ENCODE data around the gene TOM1L2. TPM values are rescaled to one million over a fixed set of nuclear protein-coding genes. Genes with fewer than 3 reads are reported as not detected.

TOM1L2 gene
- total RNA-seq, 1 donor from 2014 or later: 88.6 TPM

GRCh38 chr17:17819561-17819995, 152.6 kb downstream of the TOM1L2 start:
- H3K36me3 ChIP-seq: peaks cover 0 to 42% of the 10 kb centered on the region in 2 donors
- no peak for TF ChIP-seq CTCF (IDR thresholded peaks at IDR 0.05)
- peak in 1 of 2 donors; percentile 22 for TF ChIP-seq POLR2AphosphoS5 (IDR thresholded peaks at IDR 0.05; ENCODE audit: insufficient read depth in 1 of 2, low read depth in 1 of 2)

GRCh38 chr17:17819111-17819510, 153.1 kb downstream of the TOM1L2 start:
- H3K27ac ChIP-seq: peak overlapping the region; percentile 91
- H3K27me3 ChIP-seq: no peaks in the 10 kb centered on the region
- H3K36me3 ChIP-seq: peaks cover 0 to 46% of the 10 kb centered on the region in 2 donors
- H3K4me1 ChIP-seq: peaks cover 76% of the 10 kb centered on the region
- TF ChIP-seq POLR2AphosphoS5 (IDR thresholded peaks at IDR 0.05; ENCODE audit: insufficient read depth in 1 of 2, low read depth in 1 of 2): no peak
- TF ChIP-seq CTCF (IDR thresholded peaks at IDR 0.05): no peak
- no peak for TF ChIP-seq POLR2A (IDR thresholded peaks at IDR 0.05)
- no peaks in the 10 kb centered on the region for H3K9me3 ChIP-seq
- H3K4me3 ChIP-seq: no peak overlapping the region
- intact Hi-C loops (cut with DNase I): loop anchor here (10.0 kb wide), 1 partner anchor 106 kb away; no protein-coding TSS in a partner anchor
- DNase-seq (ENCODE audit: extremely low spot score in 2 of 2): no peak

More at GRCh38 chr17:17819561-17819995, 152.6 kb downstream of the TOM1L2 start:
- intact Hi-C loops (cut with DNase I): loop anchor here (10.0 kb wide), 1 partner anchor 105 kb away; no protein-coding TSS in a partner anchor
- Histone ChIP-seq H3K27me3 (no peaks in the 10 kb centered on the region), H3K4me1 (peaks cover 76% of the 10 kb centered on the region), H3K27ac (peak overlapping the region; percentile 91), H3K9me3 (no peaks in the 10 kb centered on the region), H3K4me3 (no peak overlapping the region)
- no peak for DNase-seq (ENCODE audit: extremely low spot score in 2 of 2)

- intact Hi-C loops (cut with DNase I): loop anchor here (10.0 kb wide), 1 partner anchor 107 kb away; no protein-coding TSS in a partner anchor
- peaks cover 77% of the 10 kb centered on the region for H3K4me1 ChIP-seq
- H3K27me3 ChIP-seq: no peaks in the 10 kb centered on the region
- no peak overlapping the region for H3K4me3 ChIP-seq
- H3K36me3 ChIP-seq: peaks cover 0 to 56% of the 10 kb centered on the region in 2 donors
- DNase-seq (ENCODE audit: extremely low spot score in 2 of 2): no peak
- H3K9me3 ChIP-seq: no peaks in the 10 kb centered on the region
- peak overlapping the region; percentile 91 for H3K27ac ChIP-seq
- TF ChIP-seq POLR2A (IDR thresholded peaks at IDR 0.05) (no peak), POLR2AphosphoS5 (IDR thresholded peaks at IDR 0.05; ENCODE audit: insufficient read depth in 1 of 2, low read depth in 1 of 2) (no peak)
Measured at GRCh38 chr17:17818088-17818526, 154.1 kb downstream of the TOM1L2 start.

- H3K27ac ChIP-seq: peak overlapping the region; percentile 15
- TF ChIP-seq POLR2A (IDR thresholded peaks at IDR 0.05): no peak
- TF ChIP-seq POLR2AphosphoS5 (IDR thresholded peaks at IDR 0.05; ENCODE audit: insufficient read depth in 1 of 2, low read depth in 1 of 2): peak in 1 of 2 donors; percentile 12
- H3K36me3 ChIP-seq: peaks cover 0 to 62% of the 10 kb centered on the region in 2 donors
- H3K4me1 ChIP-seq: peaks cover 77% of the 10 kb centered on the region
- no peak for DNase-seq (ENCODE audit: extremely low spot score in 2 of 2)
- H3K4me3 ChIP-seq: no peak overlapping the region
- no peaks in the 10 kb centered on the region for H3K9me3 ChIP-seq
- no peaks in the 10 kb centered on the region for H3K27me3 ChIP-seq
- intact Hi-C loops (cut with DNase I): loop anchor here (10.0 kb wide), 1 partner anchor 107 kb away; no protein-coding TSS in a partner anchor
Measured at GRCh38 chr17:17817552-17817947, 154.7 kb downstream of the TOM1L2 start.

GRCh38 chr17:17816831-17817551, 155.2 kb downstream of the TOM1L2 start:
- H3K4me1 ChIP-seq: peaks cover 77% of the 10 kb centered on the region
- no peak overlapping the region for H3K4me3 ChIP-seq
- H3K36me3 ChIP-seq: peaks cover 0 to 62% of the 10 kb centered on the region in 2 donors
- H3K27ac ChIP-seq: no peak overlapping the region
- TF ChIP-seq POLR2A (IDR thresholded peaks at IDR 0.05): no peak
- TF ChIP-seq CTCF (IDR thresholded peaks at IDR 0.05): no peak
- no peak for TF ChIP-seq POLR2AphosphoS5 (IDR thresholded peaks at IDR 0.05; ENCODE audit: insufficient read depth in 1 of 2, low read depth in 1 of 2)
- H3K9me3 ChIP-seq: no peaks in the 10 kb centered on the region
- no peak for DNase-seq (ENCODE audit: extremely low spot score in 2 of 2)
- no peaks in the 10 kb centered on the region for H3K27me3 ChIP-seq
- intact Hi-C loops (cut with DNase I): loop anchor here (10.0 kb wide), 1 partner anchor 108 kb away; no protein-coding TSS in a partner anchor
